NT2/D1 (cell line): Measurements from ENCODE around the gene G3BP2.

Source experiments
- DNase-seq: peaks from one replicate; pipeline ENCODE4 v3.0.0-alpha.2; 2011; ENCODE audit warnings: low read depth, low spot score
- H3K27me3 ChIP-seq: 2 replicates; pipeline ENCODE4 v1.6.0; 2011; ENCODE audit warnings: mild to moderate bottlenecking; ENCODE audit not compliant: insufficient read length, insufficient read depth
- H3K36me3 ChIP-seq: 2 replicates; pipeline ENCODE4 v1.6.1; 2011; ENCODE audit warnings: mild to moderate bottlenecking, low read length, mixed read lengths; ENCODE audit not compliant: insufficient read depth, insufficient read length
- H3K4me1 ChIP-seq: 2 replicates; pipeline ENCODE4 v1.5.1; 2011; ENCODE audit not compliant: insufficient read depth, insufficient read length
- H3K4me3 ChIP-seq: 2 replicates; pipeline ENCODE4 v1.5.1; 2011; ENCODE audit warnings: low read depth; ENCODE audit not compliant: insufficient read length
- H3K9ac ChIP-seq: 2 replicates; pipeline ENCODE4 v1.6.0; 2011; ENCODE audit warnings: low read depth; ENCODE audit not compliant: insufficient read length
- H3K9me3 ChIP-seq: 2 replicates; pipeline ENCODE4 v1.5.1; 2011; ENCODE audit warnings: mild to moderate bottlenecking, low read length; ENCODE audit not compliant: insufficient read depth
- SUZ12 ChIP-seq: IDR thresholded peaks from 2 replicates; pipeline ENCODE4 v1.6.1; 2011; ENCODE audit not compliant: insufficient read length, insufficient read depth; ENCODE audit errors: extremely low read depth
- YY1 ChIP-seq: IDR thresholded peaks from 2 replicates; pipeline ENCODE4 v1.6.1; 2011; ENCODE audit not compliant: insufficient read length, insufficient read depth
- ZNF274 ChIP-seq: IDR thresholded peaks from 2 replicates; pipeline ENCODE4 v1.6.1; 2011; ENCODE audit warnings: mild to moderate bottlenecking, low read depth, low read length

Gene G3BP2

GRCh38 chr4:75637827-75638226 lies 35.4 kb downstream of the G3BP2 start:
- H3K27me3 ChIP-seq, result no peaks in the 10 kb centered on the region

GRCh38 chr4:75637176-75637575 lies 36.0 kb downstream of the G3BP2 start:
- Histone ChIP-seq H3K9me3 (no peaks in the 10 kb centered on the region), H3K27me3 (no peaks in the 10 kb centered on the region), H3K4me3 (no peak overlapping the region), H3K9ac (no peak overlapping the region), H3K4me1 (no peaks in the 10 kb centered on the region), H3K36me3 (peaks cover under 1% of the 10 kb centered on the region)
- no peak for DNase-seq
- TF ChIP-seq ZNF274, result no peak
- TF ChIP-seq SUZ12, result no peak
- TF ChIP-seq YY1, result no peak

More at GRCh38 chr4:75637827-75638226, 35.4 kb downstream of the G3BP2 start:
- Histone ChIP-seq H3K36me3 (peaks cover 7% of the 10 kb centered on the region), H3K4me1 (no peaks in the 10 kb centered on the region), H3K4me3 (no peak overlapping the region), H3K9ac (no peak overlapping the region), H3K9me3 (no peaks in the 10 kb centered on the region)
- TF ChIP-seq ZNF274, result no peak
- no peak for TF ChIP-seq YY1
- no peak for TF ChIP-seq SUZ12
- no peak for DNase-seq

GRCh38 chr4:75634951-75635350 lies 38.3 kb downstream of the G3BP2 start:
- TF ChIP-seq SUZ12, result no peak
- TF ChIP-seq ZNF274, result no peak
- TF ChIP-seq YY1, result no peak
- Histone ChIP-seq H3K9ac (no peak overlapping the region), H3K9me3 (no peaks in the 10 kb centered on the region), H3K36me3 (no peaks in the 10 kb centered on the region), H3K27me3 (peaks cover 12% of the 10 kb centered on the region), H3K4me1 (no peaks in the 10 kb centered on the region), H3K4me3 (no peak overlapping the region)
- no peak for DNase-seq

GRCh38 chr4:75634281-75634680 lies 38.9 kb downstream of the G3BP2 start:
- Histone ChIP-seq H3K4me1 (no peaks in the 10 kb centered on the region), H3K9ac (no peak overlapping the region), H3K27me3 (peaks cover 15% of the 10 kb centered on the region), H3K36me3 (no peaks in the 10 kb centered on the region), H3K9me3 (no peaks in the 10 kb centered on the region), H3K4me3 (no peak overlapping the region)
- no peak for DNase-seq
- no peak for TF ChIP-seq YY1
- no peak for TF ChIP-seq SUZ12
- TF ChIP-seq ZNF274, result no peak

- no peak overlapping the region for H3K4me3 ChIP-seq
- DNase-seq, result no peak
- H3K27me3 ChIP-seq, result peaks cover 18% of the 10 kb centered on the region
- H3K4me1 ChIP-seq, result no peaks in the 10 kb centered on the region
- H3K36me3 ChIP-seq, result no peaks in the 10 kb centered on the region
- TF ChIP-seq SUZ12 (no peak), YY1 (no peak), ZNF274 (no peak)
- H3K9me3 ChIP-seq, result no peaks in the 10 kb centered on the region
- H3K9ac ChIP-seq, result no peak overlapping the region
Measured at GRCh38 chr4:75633846-75634245, 39.4 kb downstream of the G3BP2 start.

- peak overlapping the region; percentile 58 for H3K9ac ChIP-seq
- no peaks in the 10 kb centered on the region for H3K9me3 ChIP-seq
- H3K4me3 ChIP-seq, result peak overlapping the region; percentile 57
- peaks cover 18% of the 10 kb centered on the region for H3K27me3 ChIP-seq
- H3K4me1 ChIP-seq, result no peaks in the 10 kb centered on the region
- no peaks in the 10 kb centered on the region for H3K36me3 ChIP-seq
- no peak for DNase-seq
- TF ChIP-seq SUZ12, result no peak
- TF ChIP-seq YY1, result no peak
- no peak for TF ChIP-seq ZNF274
Measured at GRCh38 chr4:75630937-75631329, 42.3 kb downstream of the G3BP2 start.

- H3K4me3 ChIP-seq, result peak within 1 kb of the TSS; percentile 57
- DNase-seq, result peak; percentile 68
- H3K9me3 ChIP-seq, result no peaks in the 10 kb centered on the region
- no peaks in the 10 kb centered on the region for H3K4me1 ChIP-seq
- H3K9ac ChIP-seq, result peak within 1 kb of the TSS; percentile 58
- no peaks in the 10 kb centered on the region for H3K36me3 ChIP-seq
- peaks cover 18% of the 10 kb centered on the region for H3K27me3 ChIP-seq
- TF ChIP-seq YY1, result no peak
- TF ChIP-seq SUZ12, result no peak
- no peak for TF ChIP-seq ZNF274
Measured at GRCh38 chr4:75630174-75630936, 42.9 kb downstream of the G3BP2 start, which contains the start of gene CDKL2. CDKL2 (minus strand) TSS chr4:75630528; CDS start chr4:75625988, 4,540 bp downstream.
